ENCODE results near the gene BMPER. TPM values are rescaled to one million over a fixed set of nuclear protein-coding genes. Genes with fewer than 3 reads are reported as not detected.

BMPER gene
- total RNA-seq, 1 donor: 11.2 TPM

- Histone ChIP-seq H2AFZ (ENCODE audit: low read length) (no peak overlapping the region), H3K79me2 (ENCODE audit: insufficient read depth, low read length) (no peaks in the 10 kb centered on the region), H3K4me3 (ENCODE audit: insufficient read depth, low read length) (no peak overlapping the region), H3K4me2 (ENCODE audit: insufficient read depth, low read length) (no peak overlapping the region), H3K36me3 (ENCODE audit: insufficient read depth, low read length) (no peaks in the 10 kb centered on the region), H4K20me1 (ENCODE audit: insufficient read depth, low read length) (no peaks in the 10 kb centered on the region), H3K27ac (ENCODE audit: low read depth, low read length) (no peak overlapping the region), H3K27me3 (ENCODE audit: insufficient read depth, low read length) (no peaks in the 10 kb centered on the region), H3K9me3 (ENCODE audit: low read depth, low read length) (no peaks in the 10 kb centered on the region), H3K4me1 (ENCODE audit: insufficient read depth, low read length) (peaks cover 28% of the 10 kb centered on the region)
- TF ChIP-seq CTCF (IDR thresholded peaks at IDR 0.05; ENCODE audit: extremely low read depth, low read depth, low read length): no peak
- no peak for DNase-seq (ENCODE audit: insufficient read length, low spot score, missing footprints)
Observed at GRCh38 chr7:33881316-33881715, 24.0 kb upstream of the BMPER start.

- no peak overlapping the region for H2AFZ ChIP-seq (ENCODE audit: low read length)
- H3K36me3 ChIP-seq (ENCODE audit: insufficient read depth, low read length): no peaks in the 10 kb centered on the region
- H3K79me2 ChIP-seq (ENCODE audit: insufficient read depth, low read length): no peaks in the 10 kb centered on the region
- no peaks in the 10 kb centered on the region for H4K20me1 ChIP-seq (ENCODE audit: insufficient read depth, low read length)
- no peak for DNase-seq (ENCODE audit: insufficient read length, low spot score, missing footprints)
- H3K4me3 ChIP-seq (ENCODE audit: insufficient read depth, low read length): no peak overlapping the region
- no peaks in the 10 kb centered on the region for H3K9me3 ChIP-seq (ENCODE audit: low read depth, low read length)
- no peak overlapping the region for H3K27ac ChIP-seq (ENCODE audit: low read depth, low read length)
- H3K4me2 ChIP-seq (ENCODE audit: insufficient read depth, low read length): no peak overlapping the region
- H3K27me3 ChIP-seq (ENCODE audit: insufficient read depth, low read length): no peaks in the 10 kb centered on the region
- peaks cover 19% of the 10 kb centered on the region for H3K4me1 ChIP-seq (ENCODE audit: insufficient read depth, low read length)
- no peak for TF ChIP-seq CTCF (IDR thresholded peaks at IDR 0.05; ENCODE audit: extremely low read depth, low read depth, low read length)
Observed at GRCh38 chr7:33882040-33882837, 23.1 kb upstream of the BMPER start.

DNA sequence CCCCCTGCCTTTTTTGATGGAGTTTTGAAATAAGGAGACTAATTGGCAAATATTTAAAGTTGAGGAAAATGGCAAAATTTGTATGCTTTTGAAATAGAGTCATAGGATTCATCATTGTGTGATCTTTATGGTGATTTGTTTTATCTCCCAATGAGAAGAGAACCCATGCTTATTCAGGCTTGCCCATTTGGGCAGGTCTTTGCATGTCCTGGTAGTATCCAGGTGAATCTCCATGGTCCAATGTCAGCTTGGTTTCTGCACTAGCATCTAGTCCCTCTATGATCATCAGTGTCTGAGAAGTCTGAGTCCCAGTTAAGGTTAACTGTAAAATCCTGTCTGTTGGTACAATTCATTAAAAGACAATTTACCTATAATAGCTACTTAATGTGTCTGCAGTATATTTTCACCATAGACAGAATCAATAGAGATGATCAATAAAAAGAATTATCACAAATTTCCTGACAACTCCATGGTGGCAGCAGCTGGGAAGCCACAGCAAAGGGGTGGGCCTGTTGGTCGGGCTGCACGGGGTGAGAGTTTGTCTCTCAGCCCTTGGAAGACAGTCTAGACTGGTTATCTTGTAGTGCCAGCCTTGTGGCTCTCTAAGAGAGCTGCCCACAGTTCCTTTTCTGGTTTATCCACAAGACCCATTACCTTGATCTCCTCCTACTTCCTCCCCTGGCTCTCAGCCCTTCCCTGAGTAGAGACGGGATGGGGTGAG is 22.2 kb upstream of the BMPER start:
- H3K27me3 ChIP-seq (ENCODE audit: insufficient read depth, low read length): no peaks in the 10 kb centered on the region
- no peaks in the 10 kb centered on the region for H3K36me3 ChIP-seq (ENCODE audit: insufficient read depth, low read length)
- no peak for TF ChIP-seq CTCF (IDR thresholded peaks at IDR 0.05; ENCODE audit: extremely low read depth, low read depth, low read length)
- DNase-seq (ENCODE audit: insufficient read length, low spot score, missing footprints): no peak
- no peak overlapping the region for H3K4me2 ChIP-seq (ENCODE audit: insufficient read depth, low read length)
- H3K4me3 ChIP-seq (ENCODE audit: insufficient read depth, low read length): no peak overlapping the region
- no peak overlapping the region for H3K27ac ChIP-seq (ENCODE audit: low read depth, low read length)
- no peaks in the 10 kb centered on the region for H3K9me3 ChIP-seq (ENCODE audit: low read depth, low read length)
- peaks cover 19% of the 10 kb centered on the region for H3K4me1 ChIP-seq (ENCODE audit: insufficient read depth, low read length)
- peak overlapping the region; percentile 13 for H2AFZ ChIP-seq (ENCODE audit: low read length)
- H3K79me2 ChIP-seq (ENCODE audit: insufficient read depth, low read length): no peaks in the 10 kb centered on the region
- no peaks in the 10 kb centered on the region for H4K20me1 ChIP-seq (ENCODE audit: insufficient read depth, low read length)

DNA sequence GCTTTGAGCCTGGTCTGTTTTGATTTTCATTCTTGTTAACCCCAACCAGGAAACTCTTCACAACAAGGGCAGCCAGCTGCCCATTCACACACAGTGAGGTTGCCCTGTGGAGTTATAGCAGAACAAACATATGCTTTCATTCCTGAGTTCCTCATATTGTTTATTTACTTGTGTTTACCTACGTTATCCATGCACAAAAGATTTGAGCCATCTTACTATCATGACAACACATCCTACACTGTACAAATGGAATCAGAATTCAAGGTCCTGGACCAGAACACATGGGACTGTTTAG is 21.7 kb upstream of the BMPER start:
- Histone ChIP-seq H3K27ac (ENCODE audit: low read depth, low read length) (no peak overlapping the region), H3K27me3 (ENCODE audit: insufficient read depth, low read length) (no peaks in the 10 kb centered on the region), H3K36me3 (ENCODE audit: insufficient read depth, low read length) (no peaks in the 10 kb centered on the region), H3K9me3 (ENCODE audit: low read depth, low read length) (no peaks in the 10 kb centered on the region), H2AFZ (ENCODE audit: low read length) (peak overlapping the region; percentile 13), H3K79me2 (ENCODE audit: insufficient read depth, low read length) (no peaks in the 10 kb centered on the region), H3K4me3 (ENCODE audit: insufficient read depth, low read length) (no peak overlapping the region), H3K4me2 (ENCODE audit: insufficient read depth, low read length) (no peak overlapping the region), H3K4me1 (ENCODE audit: insufficient read depth, low read length) (peaks cover 19% of the 10 kb centered on the region), H4K20me1 (ENCODE audit: insufficient read depth, low read length) (no peaks in the 10 kb centered on the region)
- no peak for TF ChIP-seq CTCF (IDR thresholded peaks at IDR 0.05; ENCODE audit: extremely low read depth, low read depth, low read length)
- DNase-seq (ENCODE audit: insufficient read length, low spot score, missing footprints): no peak

Data from osteoblast (primary cell).